ENCODE measurements around the gene GRAMD1B.

GRAMD1B gene

DNA sequence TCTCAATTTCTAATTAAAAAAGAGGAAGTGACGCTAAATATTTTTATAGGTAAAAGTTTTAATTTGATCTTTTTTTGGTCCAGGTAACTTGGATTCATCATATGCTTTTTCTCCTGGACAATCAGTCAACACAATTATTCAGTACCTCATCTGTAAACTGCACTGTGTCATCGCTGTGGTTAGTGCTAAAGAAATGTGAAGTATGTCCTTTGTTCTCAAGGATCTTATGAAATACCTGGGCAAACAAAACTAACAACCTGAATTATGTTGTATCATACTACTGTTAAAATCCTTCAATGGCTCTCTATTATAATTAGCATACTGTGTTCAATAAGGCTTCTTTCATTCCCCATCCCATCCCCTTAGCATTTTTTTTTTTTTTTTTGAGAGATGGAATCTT, 244.2 kb downstream of the GRAMD1B start:
- Histone ChIP-seq H3K27me3 (ENCODE audit: insufficient read depth, low read length, poor library complexity, severe bottlenecking) (no peaks in the 10 kb centered on the region), H3K9me2 (replicated peaks; ENCODE audit: low read depth, low read length) (no peaks in the 10 kb centered on the region), H3K4me1 (ENCODE audit: insufficient read depth, low read length, poor library complexity, severe bottlenecking) (no peaks in the 10 kb centered on the region), H3K4me2 (ENCODE audit: low read depth, low read length, poor library complexity, severe bottlenecking) (no peak overlapping the region), H3K36me3 (ENCODE audit: insufficient read depth, low read length) (no peaks in the 10 kb centered on the region), H2AFZ (ENCODE audit: low read length) (no peak overlapping the region), H3K79me2 (ENCODE audit: insufficient read depth, low read length) (no peaks in the 10 kb centered on the region), H4K20me1 (ENCODE audit: insufficient read depth, low read length, poor library complexity, severe bottlenecking) (no peaks in the 10 kb centered on the region), H3K9me3 (ENCODE audit: insufficient read depth, low read depth, low read length) (no peaks in the 10 kb centered on the region), H3F3A (ENCODE audit: low read depth) (no peaks in the 10 kb centered on the region), H3K9ac (ENCODE audit: low read depth, low read length, poor library complexity, severe bottlenecking) (no peak overlapping the region), H3K4me3 (ENCODE audit: low read length, poor library complexity, severe bottlenecking) (no peak overlapping the region)
- TF ChIP-seq EZH2phosphoT487 (IDR thresholded peaks at IDR 0.05; ENCODE audit: borderline replicate concordance) = no peak
- no peak for TF ChIP-seq CTCF (conservative IDR thresholded peaks at IDR 0.05; ENCODE audit: low read length)

All from Loucy (cell line).